Measurements from ENCODE around the gene FAM110A.
"Not testable (repeated sequence)": the region's sequence is repeated elsewhere in the genome, so short reads cannot be mapped to it uniquely, and the experiment has no call there.

The FAM110A gene

DNA sequence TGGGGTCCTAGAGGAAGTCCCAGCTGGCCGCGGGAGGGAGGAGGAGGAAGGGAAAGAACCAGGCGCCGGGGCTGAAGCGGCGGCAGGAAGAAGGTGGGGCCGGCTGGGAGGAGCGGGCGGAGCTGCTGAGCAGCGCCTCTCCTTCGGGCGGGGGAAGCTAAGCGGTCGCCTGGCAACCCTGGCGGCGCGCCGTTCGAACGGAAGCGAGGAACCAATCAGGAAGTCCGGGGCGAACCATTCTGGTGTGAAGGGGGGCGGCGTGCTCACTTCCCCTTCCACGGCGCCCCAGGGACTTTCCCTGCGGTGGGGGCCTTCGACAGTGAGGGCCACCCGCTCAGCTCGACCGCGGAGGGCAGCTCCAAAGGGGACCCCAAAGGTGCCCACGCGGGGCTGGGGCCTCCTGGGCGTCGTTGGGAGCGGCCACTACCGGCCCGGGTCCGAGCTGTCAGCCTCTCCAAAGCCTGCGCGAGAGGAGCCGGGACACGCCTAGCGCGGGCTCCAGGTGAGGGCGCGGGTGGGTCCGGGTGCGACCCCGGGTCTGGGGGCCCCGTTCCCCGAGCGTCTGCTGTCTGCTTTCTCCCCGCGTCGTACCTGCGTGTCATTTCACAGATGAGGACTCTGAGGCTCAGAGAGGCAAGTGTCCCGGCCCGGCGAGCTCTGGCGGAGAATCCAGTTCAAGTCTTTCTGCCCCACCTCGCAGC is at the start of gene FAM110A:
Gene FAM110A (plus strand): TSS at position 266 of the 701 bp plus-strand sequence. CDS start 11,090 bp downstream, outside the sequence.
- Mint-ChIP-seq H3K27me3 (ENCODE audit: low read depth) (no peaks in the 10 kb centered on the region), H3K27ac (peak within 1 kb of the TSS; percentile 85), H3K4me3 (peak within 1 kb of the TSS; percentile 87), H3K9me3 (no peaks in the 10 kb centered on the region), H3K4me1 (ENCODE audit: low read depth) (peaks cover 49% of the 10 kb centered on the region), H3K36me3 (ENCODE audit: low read depth) (peaks cover 5% of the 10 kb centered on the region)
- peak; percentile 94 for DNase-seq (ENCODE audit: low spot score)

DNA sequence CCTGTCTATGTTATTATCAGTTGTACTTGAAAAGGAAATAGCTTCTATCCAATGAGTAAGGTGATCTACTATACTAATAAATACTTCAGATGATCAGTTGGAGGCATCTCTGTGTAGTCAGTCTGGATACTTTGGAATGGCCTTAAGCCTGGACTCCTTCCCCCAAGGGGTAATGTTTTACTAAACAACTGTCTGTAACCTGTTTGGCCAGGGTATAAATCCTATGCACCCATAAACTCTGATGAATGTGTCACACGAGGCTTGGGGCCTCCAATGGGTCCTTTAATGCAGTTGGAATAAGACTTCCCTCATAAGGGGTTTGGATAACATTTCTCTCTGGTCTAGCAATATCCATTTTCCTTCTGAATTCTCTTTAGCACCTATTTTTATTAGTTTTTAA is 45.7 kb upstream of the FAM110A start:
- Mint-ChIP-seq H3K4me3 (no peak overlapping the region), H3K27ac (no peak overlapping the region), H3K9me3 (peaks cover 26% of the 10 kb centered on the region), H3K27me3 (ENCODE audit: low read depth) (peaks cover 3% of the 10 kb centered on the region), H3K4me1 (ENCODE audit: low read depth) (no peaks in the 10 kb centered on the region), H3K36me3 (ENCODE audit: low read depth) (no peaks in the 10 kb centered on the region)
- DNase-seq (ENCODE audit: low spot score): no peak

- peaks cover 10% of the 10 kb centered on the region for H3K9me3 Mint-ChIP-seq
These were observed 42.5 kb upstream of the FAM110A start for GRCh38 chr20:791056-791455.

GRCh38 chr20:792248-792647 is 41.3 kb upstream of the FAM110A start:
- H3K4me3 Mint-ChIP-seq: no peak overlapping the region

More at GRCh38 chr20:791056-791455, 42.5 kb upstream of the FAM110A start:
- Mint-ChIP-seq H3K36me3 (ENCODE audit: low read depth) (no peaks in the 10 kb centered on the region), H3K27me3 (ENCODE audit: low read depth) (peaks cover 3% of the 10 kb centered on the region), H3K27ac (no peak overlapping the region), H3K4me3 (no peak overlapping the region), H3K4me1 (ENCODE audit: low read depth) (no peaks in the 10 kb centered on the region)
- no peak for DNase-seq (ENCODE audit: low spot score)

DNA sequence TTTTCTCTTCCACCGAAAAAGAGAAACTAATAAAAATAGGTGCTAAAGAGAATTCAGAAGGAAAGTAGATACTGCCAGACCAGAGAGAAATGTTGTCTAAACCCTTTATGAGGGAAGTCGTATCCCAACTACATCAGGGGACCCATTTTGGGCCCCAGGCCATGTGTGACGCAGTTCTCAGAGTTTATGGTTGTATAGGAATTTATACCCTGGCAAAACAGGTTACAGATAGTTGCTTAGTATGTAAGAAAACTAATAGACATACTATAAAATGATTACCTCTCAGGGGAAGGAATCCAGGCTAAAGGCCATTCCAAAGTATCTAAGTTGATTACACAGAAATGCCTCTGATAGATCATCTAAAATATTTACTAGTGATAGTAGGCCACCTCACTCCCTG is 36.6 kb upstream of the FAM110A start:
- Mint-ChIP-seq H3K27me3 (ENCODE audit: low read depth) (no peaks in the 10 kb centered on the region), H3K27ac (no peak overlapping the region), H3K4me3 (no peak overlapping the region), H3K4me1 (ENCODE audit: low read depth) (no peaks in the 10 kb centered on the region), H3K36me3 (ENCODE audit: low read depth) (no peaks in the 10 kb centered on the region), H3K9me3 (peaks cover 6% of the 10 kb centered on the region)
- no peak for DNase-seq (ENCODE audit: low spot score)

More at GRCh38 chr20:792248-792647, 41.3 kb upstream of the FAM110A start:
- no peaks in the 10 kb centered on the region for H3K4me1 Mint-ChIP-seq (ENCODE audit: low read depth)
- peaks cover 10% of the 10 kb centered on the region for H3K9me3 Mint-ChIP-seq
- DNase-seq (ENCODE audit: low spot score): no peak
- peaks cover 3% of the 10 kb centered on the region for H3K27me3 Mint-ChIP-seq (ENCODE audit: low read depth)
- no peaks in the 10 kb centered on the region for H3K36me3 Mint-ChIP-seq (ENCODE audit: low read depth)
- H3K27ac Mint-ChIP-seq: no peak overlapping the region

DNA sequence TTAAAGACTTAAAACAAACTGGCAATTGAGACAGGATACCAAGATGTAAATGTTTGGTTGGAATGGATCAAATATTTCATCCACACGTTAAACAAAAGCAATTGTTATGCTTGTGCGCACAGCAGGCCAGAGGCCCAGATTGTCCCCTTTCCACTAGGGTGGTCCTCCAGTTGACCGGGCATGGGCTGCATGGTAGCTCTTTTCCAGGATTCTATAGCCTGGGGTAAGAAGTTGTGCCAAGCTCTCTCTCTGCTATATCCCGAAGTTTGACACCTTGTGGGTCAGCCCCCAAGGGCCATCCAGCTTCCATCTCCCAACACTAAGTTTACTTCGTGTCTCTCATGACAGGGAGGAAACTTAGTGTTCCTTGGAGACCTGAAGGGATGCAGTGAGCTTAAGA is 34.8 kb upstream of the FAM110A start:
- not testable (repeated sequence) for H3K27ac Mint-ChIP-seq; H3K27me3 Mint-ChIP-seq (ENCODE audit: low read depth); H3K36me3 Mint-ChIP-seq (ENCODE audit: low read depth); DNase-seq (ENCODE audit: low spot score); H3K4me1 Mint-ChIP-seq (ENCODE audit: low read depth); H3K4me3 Mint-ChIP-seq; H3K9me3 Mint-ChIP-seq

- not testable (repeated sequence) for H3K4me1 Mint-ChIP-seq (ENCODE audit: low read depth); DNase-seq (ENCODE audit: low spot score); H3K27me3 Mint-ChIP-seq (ENCODE audit: low read depth); H3K4me3 Mint-ChIP-seq; H3K36me3 Mint-ChIP-seq (ENCODE audit: low read depth); H3K9me3 Mint-ChIP-seq; H3K27ac Mint-ChIP-seq
These were observed 33.5 kb upstream of the FAM110A start for GRCh38 chr20:800026-800425.

DNA sequence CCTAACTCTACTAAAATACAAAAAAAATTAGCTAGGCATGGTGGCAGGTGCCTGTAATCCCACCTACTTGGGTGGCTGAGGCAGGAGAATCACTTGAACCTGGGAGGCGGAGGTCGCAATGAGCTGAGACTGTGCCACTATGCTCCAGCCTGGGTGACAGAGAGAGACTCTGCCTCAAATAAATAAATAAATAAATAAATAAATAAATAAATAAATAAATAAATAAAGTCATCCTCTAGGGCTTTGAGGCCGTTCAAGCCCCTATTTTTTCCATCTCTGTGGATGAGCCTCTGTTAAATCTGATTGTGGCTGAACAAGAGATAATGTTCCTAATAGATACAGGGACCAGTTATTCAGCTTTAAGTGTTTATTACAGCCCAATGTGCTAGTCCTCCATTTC is 31.8 kb upstream of the FAM110A start:
- Mint-ChIP-seq H3K27ac (no peak overlapping the region), H3K36me3 (ENCODE audit: low read depth) (no peaks in the 10 kb centered on the region), H3K4me3 (no peak overlapping the region), H3K4me1 (ENCODE audit: low read depth) (no peaks in the 10 kb centered on the region), H3K27me3 (ENCODE audit: low read depth) (no peaks in the 10 kb centered on the region), H3K9me3 (peaks cover 7% of the 10 kb centered on the region)
- DNase-seq (ENCODE audit: low spot score): no peak

DNA sequence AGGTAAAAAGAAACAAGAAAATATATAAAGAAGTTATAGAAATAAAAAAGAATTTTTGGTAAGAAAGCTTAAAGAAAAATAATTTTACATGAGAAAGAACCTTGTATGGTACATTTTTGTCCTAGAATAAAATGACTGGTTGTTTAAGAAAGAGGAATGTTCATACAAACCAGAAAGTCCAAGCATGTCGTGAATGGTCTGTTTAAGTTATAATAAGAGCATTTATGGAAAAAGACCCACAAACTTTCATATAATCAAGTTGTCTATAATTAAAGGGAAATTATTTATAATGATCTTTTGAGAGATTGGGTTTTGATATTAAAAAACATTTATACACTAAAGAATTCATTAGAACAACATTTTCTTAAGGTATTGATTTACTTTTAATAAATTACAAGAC is 27.8 kb upstream of the FAM110A start:
- peaks cover 11% of the 10 kb centered on the region for H3K9me3 Mint-ChIP-seq
- H3K27me3 Mint-ChIP-seq (ENCODE audit: low read depth): peaks cover 3% of the 10 kb centered on the region
- DNase-seq (ENCODE audit: low spot score): no peak
- no peaks in the 10 kb centered on the region for H3K36me3 Mint-ChIP-seq (ENCODE audit: low read depth)
- no peak overlapping the region for H3K27ac Mint-ChIP-seq
- H3K4me3 Mint-ChIP-seq: no peak overlapping the region
- H3K4me1 Mint-ChIP-seq (ENCODE audit: low read depth): no peaks in the 10 kb centered on the region

DNA sequence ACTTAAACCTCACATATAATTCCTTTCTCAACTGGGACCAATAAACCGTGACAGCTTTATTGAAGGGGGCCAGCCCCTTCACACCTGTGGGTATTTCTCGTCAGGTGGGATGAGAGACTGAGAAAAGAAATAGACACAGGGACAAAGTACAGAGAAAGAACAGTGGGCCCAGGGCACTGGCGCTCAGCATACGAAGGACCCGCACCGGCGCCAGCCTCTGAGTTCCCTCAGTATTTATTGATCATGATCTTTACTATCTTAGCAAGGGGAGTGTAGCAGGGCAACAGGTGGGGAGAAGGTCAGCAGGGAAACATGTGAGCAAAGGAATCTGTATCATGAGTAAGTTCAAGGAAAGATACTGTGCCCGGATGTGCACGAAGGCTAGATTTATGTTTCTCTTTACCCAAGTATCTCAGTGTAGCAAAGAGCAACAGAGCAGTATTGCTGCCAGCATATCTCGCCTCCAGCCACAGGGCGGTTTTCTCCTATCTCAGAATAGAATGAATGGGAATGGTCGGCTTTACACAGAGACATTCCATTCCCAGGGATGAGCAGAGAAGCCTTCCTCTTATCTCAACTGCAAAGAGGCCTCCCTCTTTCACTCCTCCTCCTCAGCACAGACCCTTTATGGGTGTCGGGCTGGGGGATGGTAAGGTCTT is 21.6 kb upstream of the FAM110A start:
- H3K27ac Mint-ChIP-seq; H3K4me3 Mint-ChIP-seq; H3K36me3 Mint-ChIP-seq (ENCODE audit: low read depth); DNase-seq (ENCODE audit: low spot score); H3K4me1 Mint-ChIP-seq (ENCODE audit: low read depth); H3K27me3 Mint-ChIP-seq (ENCODE audit: low read depth); H3K9me3 Mint-ChIP-seq: not testable (repeated sequence)

GRCh38 chr20:812435-812814 is 21.1 kb upstream of the FAM110A start:
- DNase-seq (ENCODE audit: low spot score); H3K27ac Mint-ChIP-seq; H3K9me3 Mint-ChIP-seq; H3K36me3 Mint-ChIP-seq (ENCODE audit: low read depth); H3K27me3 Mint-ChIP-seq (ENCODE audit: low read depth); H3K4me1 Mint-ChIP-seq (ENCODE audit: low read depth); H3K4me3 Mint-ChIP-seq: not testable (repeated sequence)

GRCh38 chr20:813390-813789 is 20.1 kb upstream of the FAM110A start:
- peaks cover 3% of the 10 kb centered on the region for H3K9me3 Mint-ChIP-seq
- no peaks in the 10 kb centered on the region for H3K4me1 Mint-ChIP-seq (ENCODE audit: low read depth)
- no peaks in the 10 kb centered on the region for H3K36me3 Mint-ChIP-seq (ENCODE audit: low read depth)
- H3K4me3 Mint-ChIP-seq: no peak overlapping the region
- H3K27ac Mint-ChIP-seq: no peak overlapping the region
- H3K27me3 Mint-ChIP-seq (ENCODE audit: low read depth): peaks cover 5% of the 10 kb centered on the region
- no peak for DNase-seq (ENCODE audit: low spot score)

DNA sequence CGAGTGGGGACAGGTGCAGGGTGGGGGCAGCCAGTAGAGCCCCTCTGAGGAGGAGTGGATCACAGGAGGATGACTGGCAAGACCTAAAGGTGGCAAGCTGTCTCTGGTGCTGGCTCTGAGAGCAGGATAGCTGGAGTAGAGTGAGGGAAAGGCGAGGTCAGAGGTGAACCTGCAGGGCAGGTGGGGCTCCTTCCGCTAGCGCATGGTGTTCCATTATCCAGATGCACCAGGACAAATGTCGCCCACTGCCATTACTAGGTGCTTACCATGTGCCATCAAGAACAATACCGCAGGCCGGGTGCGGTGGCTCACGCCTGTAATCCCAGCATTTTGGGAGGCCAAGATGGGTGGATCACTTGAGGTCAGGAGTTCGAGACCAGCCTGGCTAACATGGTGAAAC is 18.3 kb upstream of the FAM110A start:
- no peak for DNase-seq (ENCODE audit: low spot score)
- Mint-ChIP-seq H3K27me3 (ENCODE audit: low read depth) (peaks cover 2% of the 10 kb centered on the region), H3K4me1 (ENCODE audit: low read depth) (no peaks in the 10 kb centered on the region), H3K9me3 (no peaks in the 10 kb centered on the region), H3K36me3 (ENCODE audit: low read depth) (no peaks in the 10 kb centered on the region), H3K27ac (no peak overlapping the region), H3K4me3 (no peak overlapping the region)

DNA sequence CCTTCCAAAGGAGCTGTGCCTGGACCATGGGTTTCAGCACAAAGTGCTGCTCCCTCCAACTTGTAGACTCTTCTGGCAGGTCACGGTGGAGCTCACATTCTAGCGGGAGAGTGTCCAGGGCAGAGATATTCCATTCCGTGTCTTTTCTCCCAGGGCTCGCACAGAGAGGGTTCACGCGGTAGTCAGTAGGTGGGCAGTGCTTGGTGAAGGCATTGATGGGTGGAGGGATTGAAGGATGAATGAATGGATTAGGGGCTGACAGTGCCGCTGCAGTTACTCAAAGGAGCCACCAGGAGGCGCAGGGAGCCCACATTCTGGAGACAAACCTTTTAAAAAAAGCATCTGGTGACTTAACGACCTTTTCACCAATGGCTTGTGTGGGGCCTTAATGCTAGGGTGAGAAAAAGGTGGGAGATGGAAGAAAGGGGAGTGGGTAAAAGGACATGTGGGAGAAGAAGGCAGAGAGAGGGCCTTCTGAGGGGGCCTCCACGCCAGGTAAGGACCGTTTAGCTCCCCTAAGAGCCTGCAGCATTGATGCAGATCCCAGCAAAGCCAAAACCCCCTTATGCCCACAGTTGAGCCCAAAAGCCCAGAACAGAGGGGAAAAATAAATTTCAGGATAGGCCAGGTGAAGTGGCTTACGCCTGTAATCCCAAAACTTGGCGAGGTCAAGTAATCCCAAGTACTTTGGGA is 17.5 kb upstream of the FAM110A start:
- H3K4me1 Mint-ChIP-seq (ENCODE audit: low read depth): no peaks in the 10 kb centered on the region
- no peak overlapping the region for H3K27ac Mint-ChIP-seq
- H3K36me3 Mint-ChIP-seq (ENCODE audit: low read depth): no peaks in the 10 kb centered on the region
- peak; percentile 55 for DNase-seq (ENCODE audit: low spot score)
- no peak overlapping the region for H3K4me3 Mint-ChIP-seq
- peaks cover 5% of the 10 kb centered on the region for H3K27me3 Mint-ChIP-seq (ENCODE audit: low read depth)
- H3K9me3 Mint-ChIP-seq: no peaks in the 10 kb centered on the region
